ENCODE measurements around the gene DDX10. TPM values are rescaled to one million over a fixed set of nuclear protein-coding genes. Genes with fewer than 3 reads are reported as not detected.
"Not testable (repeated sequence)": the region's sequence is repeated elsewhere in the genome, so short reads cannot be mapped to it uniquely, and the experiment has no call there.

DDX10 gene
- total RNA-seq, 1 experiment from 2014 or later = 28.0 TPM

GRCh38 chr11:108715239-108715638, 50.4 kb downstream of the DDX10 start:
- no peak for DNase-seq (ENCODE audit: low spot score)

- DNase-seq (ENCODE audit: low spot score) = no peak
Observed at GRCh38 chr11:108718466-108718865, 53.6 kb downstream of the DDX10 start.

- DNase-seq (ENCODE audit: low spot score) = no peak
Observed at GRCh38 chr11:108724974-108725689, 60.3 kb downstream of the DDX10 start.

GRCh38 chr11:108726077-108726800, 61.4 kb downstream of the DDX10 start:
- DNase-seq (ENCODE audit: low spot score) = no peak

GRCh38 chr11:108727665-108728064, 62.8 kb downstream of the DDX10 start:
- no peak for DNase-seq (ENCODE audit: low spot score)

- no peak for DNase-seq (ENCODE audit: low spot score)
Observed at GRCh38 chr11:108729227-108729871, 64.5 kb downstream of the DDX10 start.

DNA sequence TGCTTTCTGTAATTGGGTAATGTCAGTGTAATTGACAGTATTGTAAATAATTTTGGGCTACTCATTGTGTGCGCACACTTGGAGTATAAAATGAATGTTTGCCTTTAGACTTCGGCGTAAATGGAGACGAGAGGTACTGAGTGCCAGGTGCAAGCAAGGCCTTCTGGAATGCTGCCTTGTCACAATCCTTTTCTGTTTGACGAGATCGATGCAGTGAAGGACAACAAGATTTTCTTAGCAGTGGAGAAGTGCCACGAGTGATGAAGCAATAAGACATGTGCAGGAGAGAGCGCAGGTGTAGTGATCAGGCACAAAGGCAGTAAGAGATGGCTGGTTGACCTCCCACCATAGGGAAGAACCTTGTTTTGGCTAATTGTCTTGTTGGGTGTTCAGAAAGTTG, 67.5 kb downstream of the DDX10 start:
- DNase-seq (ENCODE audit: low spot score) = no peak

- DNase-seq (ENCODE audit: low spot score) = peak; percentile 42
Observed at GRCh38 chr11:108733479-108734116, 68.7 kb downstream of the DDX10 start.

DNA sequence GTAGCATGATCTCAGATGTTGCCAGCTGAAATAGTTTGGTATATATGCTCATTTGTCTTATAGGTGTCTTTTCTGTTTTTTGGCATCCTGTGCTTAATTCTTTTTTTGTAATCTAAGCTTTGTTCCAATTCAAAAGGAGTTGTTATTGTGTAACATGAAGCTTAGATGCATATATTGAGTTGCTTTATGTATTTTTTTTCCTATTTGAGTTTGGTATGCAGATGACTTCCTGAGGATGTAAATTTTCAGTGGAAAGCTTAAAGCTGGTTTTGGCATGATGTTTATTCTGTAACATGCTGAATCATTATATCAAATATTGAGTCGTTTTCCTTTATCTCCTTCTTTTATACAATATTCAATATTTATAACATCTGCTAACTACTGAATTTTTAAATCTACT, 69.4 kb downstream of the DDX10 start:
- no peak for DNase-seq (ENCODE audit: low spot score)

DNA sequence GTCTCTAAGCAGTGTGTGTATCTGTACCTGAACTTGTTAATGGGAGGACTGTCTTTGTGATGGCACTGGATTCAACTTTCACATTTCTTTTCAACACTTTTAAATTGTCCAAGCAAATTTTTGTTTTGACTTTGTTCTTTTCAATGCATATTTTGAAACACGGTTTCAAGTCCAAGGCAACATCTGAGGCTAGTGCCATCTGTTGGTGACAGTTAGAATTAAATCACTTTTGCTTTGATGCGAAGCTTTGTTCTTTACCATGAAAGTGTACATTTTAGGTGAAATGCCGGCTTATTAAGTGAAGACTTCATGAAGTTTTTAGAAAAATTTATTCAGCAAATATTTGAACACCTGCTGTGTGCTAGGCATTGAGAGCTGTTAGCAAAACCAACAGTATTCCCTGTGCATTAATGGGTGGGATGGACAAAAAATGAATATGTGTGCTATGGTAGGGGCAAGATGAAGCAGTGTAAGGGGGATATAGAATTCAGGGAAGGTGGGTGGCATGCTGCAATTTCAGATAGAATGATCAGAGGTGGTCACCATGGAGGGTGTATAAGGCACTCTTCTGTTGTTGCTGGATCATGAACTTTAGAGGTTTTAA, 70.2 kb downstream of the DDX10 start:
- peak; percentile 3 for DNase-seq (ENCODE audit: low spot score)

DNA sequence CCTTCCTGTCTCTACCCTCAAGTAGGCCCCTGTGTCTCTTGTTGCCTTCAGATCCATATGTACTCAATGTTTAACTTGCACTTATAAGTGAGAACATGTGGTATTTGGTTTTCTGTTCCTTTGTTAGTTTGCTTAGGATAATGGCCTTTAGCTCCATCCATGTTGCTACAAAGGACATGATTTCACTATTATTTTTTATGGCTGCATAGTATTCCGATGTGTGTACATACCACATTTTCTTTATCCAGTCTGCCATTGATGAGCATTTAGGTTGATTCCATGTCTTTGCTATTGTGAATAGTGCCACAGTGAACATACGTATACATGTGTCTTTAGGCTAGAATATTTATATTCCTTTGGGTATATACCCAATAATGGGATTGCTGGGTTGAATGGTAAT, 75.3 kb downstream of the DDX10 start:
- not testable (repeated sequence) for DNase-seq (ENCODE audit: low spot score)

DNA sequence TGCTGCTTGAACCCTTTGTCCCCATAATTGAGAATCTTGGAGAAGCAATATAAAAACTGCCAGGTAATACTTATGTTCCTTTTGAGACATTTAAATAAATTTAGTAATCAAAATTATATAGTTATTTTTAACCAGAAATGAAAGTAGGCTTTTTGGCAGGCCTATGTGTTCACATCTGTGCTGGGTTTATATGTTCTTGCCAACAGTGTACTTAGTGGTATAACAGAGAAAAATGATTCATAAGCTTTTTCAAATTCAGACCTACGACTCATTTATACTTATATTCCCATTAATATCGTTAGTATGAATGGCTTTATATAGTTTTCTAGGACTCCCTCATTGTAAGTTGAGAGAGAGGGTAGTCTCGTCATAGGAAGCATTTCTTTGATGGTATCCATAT, 79.0 kb downstream of the DDX10 start:
- no peak for DNase-seq (ENCODE audit: low spot score)

GRCh38 chr11:108748968-108749367, 84.1 kb downstream of the DDX10 start:
- DNase-seq (ENCODE audit: low spot score) = no peak

GRCh38 chr11:108751444-108751843, 86.6 kb downstream of the DDX10 start:
- DNase-seq (ENCODE audit: low spot score) = no peak

DNA sequence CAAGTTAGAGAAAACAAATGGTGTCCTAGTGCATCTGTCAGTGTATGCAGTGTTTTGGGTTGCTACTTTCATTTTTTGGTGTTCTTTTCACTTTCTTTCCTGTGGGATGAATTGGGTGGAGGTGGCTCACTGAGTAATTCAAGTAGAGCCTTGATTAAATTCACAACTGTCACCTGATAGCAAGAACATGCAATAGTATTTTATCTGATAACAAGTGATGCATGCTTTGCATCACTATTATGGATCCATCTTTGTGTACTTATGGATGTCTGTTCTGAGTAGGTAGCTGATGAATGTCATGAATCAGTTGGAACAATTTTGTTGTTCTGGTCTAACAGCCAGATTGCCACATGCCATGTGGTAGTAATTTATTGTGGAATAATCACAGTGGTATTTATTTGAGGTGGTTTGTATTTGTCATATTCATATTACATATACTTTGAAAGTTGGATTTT, 87.5 kb downstream of the DDX10 start:
- DNase-seq (ENCODE audit: low spot score) = no peak

- DNase-seq (ENCODE audit: low spot score) = no peak
Observed at GRCh38 chr11:108754901-108755625, 90.2 kb downstream of the DDX10 start.

- no peak for DNase-seq (ENCODE audit: low spot score)
Observed at GRCh38 chr11:108757630-108758029, 92.8 kb downstream of the DDX10 start.

- DNase-seq (ENCODE audit: low spot score) = no peak
Observed at GRCh38 chr11:108758458-108758857, 93.6 kb downstream of the DDX10 start.

DNA sequence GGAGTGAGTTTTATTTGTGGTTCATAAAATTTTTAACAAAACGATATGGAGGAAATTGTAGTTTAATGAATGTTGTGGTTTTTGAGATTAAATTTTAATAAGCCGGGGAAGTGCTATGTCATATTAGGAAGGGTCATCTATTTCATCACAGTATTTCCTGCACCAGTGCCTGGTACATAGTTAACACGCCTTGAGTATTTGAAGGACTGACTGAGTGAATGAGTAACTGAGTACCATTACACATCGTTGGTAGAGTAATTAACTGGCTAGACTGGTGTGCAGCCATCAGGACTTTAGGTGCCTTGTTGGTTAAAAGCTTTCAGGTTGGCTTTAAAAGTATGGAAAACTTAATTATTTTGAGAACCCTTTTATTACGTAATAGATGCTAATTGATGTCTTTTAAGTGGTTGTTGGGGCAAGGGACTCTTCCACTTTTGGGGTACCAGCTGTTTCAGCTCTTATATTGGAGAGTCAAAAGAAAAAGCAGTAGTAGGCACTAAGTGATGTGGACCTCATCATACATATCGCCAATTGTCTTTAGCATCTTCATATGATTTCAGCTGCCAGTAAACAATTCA, 101.8 kb downstream of the DDX10 start:
- no peak for DNase-seq (ENCODE audit: low spot score)

DNA sequence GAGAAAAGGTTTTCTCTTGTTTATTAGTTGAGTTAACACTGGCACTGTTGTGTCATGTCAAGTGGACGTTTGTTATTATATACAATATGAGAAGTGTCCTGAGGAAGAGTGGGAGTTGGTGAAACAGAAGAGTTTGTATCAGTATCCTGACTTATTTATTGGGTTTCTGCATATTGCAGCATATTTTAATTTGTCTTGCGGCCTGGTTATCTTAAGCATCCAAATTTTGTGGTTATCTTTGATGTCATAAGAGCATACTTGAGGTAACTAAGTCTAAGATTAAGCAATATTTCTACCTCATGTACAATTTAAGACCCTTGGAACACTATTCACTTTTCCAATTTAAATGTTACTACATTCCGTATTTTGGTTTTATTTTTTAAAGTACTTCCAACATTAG, 103.5 kb downstream of the DDX10 start:
- DNase-seq (ENCODE audit: low spot score) = no peak

DNA sequence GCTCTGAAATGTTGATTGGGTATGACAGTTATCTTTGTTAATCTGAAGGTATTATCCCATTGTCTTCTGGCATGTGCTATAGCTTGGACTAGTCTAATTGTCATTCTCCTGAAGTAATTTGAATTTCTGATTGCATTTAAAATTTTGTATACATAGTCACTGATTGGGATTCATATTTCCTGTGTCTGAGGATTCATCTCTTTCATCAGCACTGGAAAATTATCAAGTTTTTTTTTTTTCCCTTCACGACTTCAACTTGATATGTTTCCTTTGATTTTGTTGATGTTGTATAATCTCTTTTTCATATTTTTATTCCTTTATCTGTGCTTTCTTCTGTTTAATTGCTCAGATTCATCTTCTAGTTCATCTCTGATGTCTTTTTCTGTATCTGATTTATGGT, 104.1 kb downstream of the DDX10 start:
- no peak for DNase-seq (ENCODE audit: low spot score)
